ENCODE data around the gene CHST8.
A peak's percentile ranks its signal among the peaks of the same experiment; 100 is the strongest.

CHST8 gene

DNA sequence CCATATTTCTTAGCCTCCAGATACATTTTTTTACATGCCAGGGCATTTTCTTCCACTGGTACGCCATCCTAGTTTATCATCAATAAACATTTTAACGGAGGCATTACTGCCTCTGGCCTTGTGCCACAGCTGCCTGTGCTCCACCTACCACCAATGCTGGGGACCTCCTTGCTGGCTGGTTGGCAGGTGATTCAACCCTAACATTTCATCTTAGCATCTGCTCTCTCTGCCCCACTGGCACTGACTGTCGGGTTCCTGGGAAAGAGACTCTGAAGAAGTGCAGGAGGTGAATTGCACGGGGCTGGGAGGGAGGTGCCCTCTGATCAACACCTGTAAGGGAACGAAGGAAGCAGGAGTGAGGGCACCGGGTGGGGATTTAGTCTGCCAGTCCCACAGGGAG lies 123.5 kb downstream of the CHST8 start:
- Histone ChIP-seq H2BK15ac (ENCODE audit: low read depth, poor library complexity, severe bottlenecking) (no peak overlapping the region), H3K18ac (ENCODE audit: low read depth in 1 of 2, low read length in 2 of 2) (no peak overlapping the region), H3K27me3 (ENCODE audit: control insufficient read depth in 1 of 2, insufficient read depth in 1 of 2, low read length in 2 of 2) (peaks cover 0 to 22% of the 10 kb centered on the region in 2 experiments), H2AFZ (ENCODE audit: low read depth, low read length) (no peak overlapping the region), H3K14ac (ENCODE audit: low read length in 2 of 2) (no peak overlapping the region), H3K4me3 (ENCODE audit: insufficient read depth in 1 of 2, low read depth in 1 of 2, low read length in 2 of 2) (no peak overlapping the region), H3K4me1 (ENCODE audit: control insufficient read depth, insufficient read depth, low read depth, low read length) (no peaks in the 10 kb centered on the region), H3K36me3 (ENCODE audit: control insufficient read depth in 1 of 2, insufficient read depth in 2 of 2, low read depth in 1 of 2, low read length in 2 of 2) (no peaks in the 10 kb centered on the region), H4K8ac (ENCODE audit: low read length) (no peak overlapping the region), H2BK5ac (ENCODE audit: low read depth, low read length, poor library complexity, severe bottlenecking) (no peak overlapping the region), H2BK12ac (ENCODE audit: low read length in 2 of 2) (no peak overlapping the region), H3K9me3 (ENCODE audit: control insufficient read depth, low read length) (no peaks in the 10 kb centered on the region), H2BK120ac (ENCODE audit: low read depth, low read length) (no peak overlapping the region), H3K27ac (ENCODE audit: low read length, poor library complexity, severe bottlenecking) (no peak overlapping the region), H4K91ac (ENCODE audit: low read length) (no peak overlapping the region), H3K4me2 (ENCODE audit: low read length, poor library complexity, severe bottlenecking) (no peak overlapping the region), H3K9ac (ENCODE audit: low read length) (no peak overlapping the region), H3K4ac (ENCODE audit: low read depth in 1 of 2, low read length in 2 of 2) (no peak overlapping the region), H3K23ac (ENCODE audit: low read length in 2 of 2) (no peak overlapping the region), H2AK5ac (ENCODE audit: low read length, severe bottlenecking) (no peak overlapping the region), H3K79me1 (replicated peaks; ENCODE audit: low read length, poor library complexity, severe bottlenecking) (no peaks in the 10 kb centered on the region)
- DNase-seq = no peak
- WGBS = 69% methylated on average over 6 of the region's 6 CpGs

- Histone ChIP-seq H2BK15ac (ENCODE audit: low read depth, poor library complexity, severe bottlenecking) (no peak overlapping the region), H3K4me1 (ENCODE audit: control insufficient read depth, insufficient read depth, low read depth, low read length) (no peaks in the 10 kb centered on the region), H3K23ac (ENCODE audit: low read length in 2 of 2) (no peak overlapping the region), H3K18ac (ENCODE audit: low read depth in 1 of 2, low read length in 2 of 2) (no peak overlapping the region), H3K27me3 (ENCODE audit: control insufficient read depth in 1 of 2, insufficient read depth in 1 of 2, low read length in 2 of 2) (peaks cover 0 to 19% of the 10 kb centered on the region in 2 experiments), H2AK5ac (ENCODE audit: low read length, severe bottlenecking) (no peak overlapping the region), H3K14ac (ENCODE audit: low read length in 2 of 2) (no peak overlapping the region), H3K4ac (ENCODE audit: low read depth in 1 of 2, low read length in 2 of 2) (no peak overlapping the region), H2AFZ (ENCODE audit: low read depth, low read length) (no peak overlapping the region), H3K36me3 (ENCODE audit: control insufficient read depth in 1 of 2, insufficient read depth in 2 of 2, low read depth in 1 of 2, low read length in 2 of 2) (no peaks in the 10 kb centered on the region), H3K4me2 (ENCODE audit: low read length, poor library complexity, severe bottlenecking) (no peak overlapping the region), H3K9ac (ENCODE audit: low read length) (no peak overlapping the region), H3K4me3 (ENCODE audit: insufficient read depth in 1 of 2, low read depth in 1 of 2, low read length in 2 of 2) (no peak overlapping the region), H3K9me3 (ENCODE audit: control insufficient read depth, low read length) (no peaks in the 10 kb centered on the region), H2BK12ac (ENCODE audit: low read length in 2 of 2) (no peak overlapping the region), H4K91ac (ENCODE audit: low read length) (no peak overlapping the region), H2BK5ac (ENCODE audit: low read depth, low read length, poor library complexity, severe bottlenecking) (no peak overlapping the region), H3K79me1 (replicated peaks; ENCODE audit: low read length, poor library complexity, severe bottlenecking) (no peaks in the 10 kb centered on the region), H3K27ac (ENCODE audit: low read length, poor library complexity, severe bottlenecking) (no peak overlapping the region), H2BK120ac (ENCODE audit: low read depth, low read length) (no peak overlapping the region), H4K8ac (ENCODE audit: low read length) (no peak overlapping the region)
- DNase-seq = no peak
- WGBS = 80% methylated on average over 4 of the region's 8 CpGs
Observed at GRCh38 chr19:33746159-33746558, 124.4 kb downstream of the CHST8 start.

- no peak overlapping the region for H4K91ac ChIP-seq (ENCODE audit: low read length)
- no peak overlapping the region for H3K14ac ChIP-seq (ENCODE audit: low read length in 2 of 2)
- H3K9ac ChIP-seq (ENCODE audit: low read length) = no peak overlapping the region
- H2BK5ac ChIP-seq (ENCODE audit: low read depth, low read length, poor library complexity, severe bottlenecking) = no peak overlapping the region
- H3K4me1 ChIP-seq (ENCODE audit: control insufficient read depth, insufficient read depth, low read depth, low read length) = no peaks in the 10 kb centered on the region
- H3K4ac ChIP-seq (ENCODE audit: low read depth in 1 of 2, low read length in 2 of 2) = no peak overlapping the region
- no peak overlapping the region for H3K18ac ChIP-seq (ENCODE audit: low read depth in 1 of 2, low read length in 2 of 2)
- H2BK12ac ChIP-seq (ENCODE audit: low read length in 2 of 2) = no peak overlapping the region
- no peak overlapping the region for H3K23ac ChIP-seq (ENCODE audit: low read length in 2 of 2)
- no peak overlapping the region for H4K8ac ChIP-seq (ENCODE audit: low read length)
- WGBS = 62% methylated on average over 3 of the region's 4 CpGs
- no peak overlapping the region for H3K4me3 ChIP-seq (ENCODE audit: insufficient read depth in 1 of 2, low read depth in 1 of 2, low read length in 2 of 2)
- no peaks in the 10 kb centered on the region for H3K9me3 ChIP-seq (ENCODE audit: control insufficient read depth, low read length)
- no peak overlapping the region for H3K4me2 ChIP-seq (ENCODE audit: low read length, poor library complexity, severe bottlenecking)
- DNase-seq = no peak
- H2BK15ac ChIP-seq (ENCODE audit: low read depth, poor library complexity, severe bottlenecking) = no peak overlapping the region
- no peak overlapping the region for H3K27ac ChIP-seq (ENCODE audit: low read length, poor library complexity, severe bottlenecking)
- H2BK120ac ChIP-seq (ENCODE audit: low read depth, low read length) = no peak overlapping the region
- no peak overlapping the region for H2AK5ac ChIP-seq (ENCODE audit: low read length, severe bottlenecking)
- no peaks in the 10 kb centered on the region for H3K79me1 ChIP-seq (replicated peaks; ENCODE audit: low read length, poor library complexity, severe bottlenecking)
- no peaks in the 10 kb centered on the region for H3K36me3 ChIP-seq (ENCODE audit: control insufficient read depth in 1 of 2, insufficient read depth in 2 of 2, low read depth in 1 of 2, low read length in 2 of 2)
- H2AFZ ChIP-seq (ENCODE audit: low read depth, low read length) = no peak overlapping the region
- H3K27me3 ChIP-seq (ENCODE audit: control insufficient read depth in 1 of 2, insufficient read depth in 1 of 2, low read length in 2 of 2) = peaks cover 0 to 30% of the 10 kb centered on the region in 2 experiments
Observed at GRCh38 chr19:33747273-33747672, 125.5 kb downstream of the CHST8 start.

DNA sequence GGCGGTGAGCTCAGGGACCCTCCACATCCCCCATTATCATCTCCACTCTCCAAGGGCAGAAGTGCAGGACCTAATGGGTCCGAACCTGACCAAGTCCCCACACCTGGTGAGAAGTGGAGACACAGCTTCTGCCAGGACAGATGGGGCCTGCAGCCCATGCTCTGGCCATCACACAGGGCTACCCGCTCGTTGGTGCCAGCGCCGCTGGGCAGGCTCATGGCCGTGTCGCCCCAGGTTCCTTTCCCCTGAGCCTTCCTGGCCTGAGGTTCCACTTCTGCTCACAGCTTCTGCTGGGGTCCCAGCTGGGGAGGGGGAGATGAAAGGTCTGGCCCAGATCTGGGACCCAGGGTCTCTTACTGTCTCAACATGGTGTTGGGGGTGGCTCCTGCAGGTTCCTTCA lies 126.5 kb downstream of the CHST8 start:
- no peak overlapping the region for H2AK5ac ChIP-seq (ENCODE audit: low read length, severe bottlenecking)
- no peak overlapping the region for H2BK15ac ChIP-seq (ENCODE audit: low read depth, poor library complexity, severe bottlenecking)
- no peak overlapping the region for H2BK5ac ChIP-seq (ENCODE audit: low read depth, low read length, poor library complexity, severe bottlenecking)
- H3K4me3 ChIP-seq (ENCODE audit: insufficient read depth in 1 of 2, low read depth in 1 of 2, low read length in 2 of 2) = no peak overlapping the region
- H3K18ac ChIP-seq (ENCODE audit: low read depth in 1 of 2, low read length in 2 of 2) = no peak overlapping the region
- H3K36me3 ChIP-seq (ENCODE audit: control insufficient read depth in 1 of 2, insufficient read depth in 2 of 2, low read depth in 1 of 2, low read length in 2 of 2) = no peaks in the 10 kb centered on the region
- H2BK12ac ChIP-seq (ENCODE audit: low read length in 2 of 2) = no peak overlapping the region
- H3K9ac ChIP-seq (ENCODE audit: low read length) = no peak overlapping the region
- no peak overlapping the region for H2BK120ac ChIP-seq (ENCODE audit: low read depth, low read length)
- H3K4me1 ChIP-seq (ENCODE audit: control insufficient read depth, insufficient read depth, low read depth, low read length) = no peaks in the 10 kb centered on the region
- H3K14ac ChIP-seq (ENCODE audit: low read length in 2 of 2) = no peak overlapping the region
- peak overlapping the region; percentile 4 for H4K8ac ChIP-seq (ENCODE audit: low read length)
- no peaks in the 10 kb centered on the region for H3K9me3 ChIP-seq (ENCODE audit: control insufficient read depth, low read length)
- H2AFZ ChIP-seq (ENCODE audit: low read depth, low read length) = no peak overlapping the region
- no peaks in the 10 kb centered on the region for H3K79me1 ChIP-seq (replicated peaks; ENCODE audit: low read length, poor library complexity, severe bottlenecking)
- no peak overlapping the region for H3K27ac ChIP-seq (ENCODE audit: low read length, poor library complexity, severe bottlenecking)
- H3K4ac ChIP-seq (ENCODE audit: low read depth in 1 of 2, low read length in 2 of 2) = no peak overlapping the region
- peaks cover 0 to 38% of the 10 kb centered on the region in 2 experiments for H3K27me3 ChIP-seq (ENCODE audit: control insufficient read depth in 1 of 2, insufficient read depth in 1 of 2, low read length in 2 of 2)
- no peak for DNase-seq
- no peak overlapping the region for H4K91ac ChIP-seq (ENCODE audit: low read length)
- H3K23ac ChIP-seq (ENCODE audit: low read length in 2 of 2) = no peak overlapping the region
- no peak overlapping the region for H3K4me2 ChIP-seq (ENCODE audit: low read length, poor library complexity, severe bottlenecking)
- WGBS = 89% methylated on average over 8 of the region's 8 CpGs
